Epidermal melanocyte (primary cell): Measurements from ENCODE around the gene RAMACL.
A peak's percentile ranks its signal among the peaks of the same experiment; 100 is the strongest.

Experiments used
- DNase-seq: peaks from one replicate; pipeline ENCODE4 v3.0.0; 2011; ENCODE audit warnings: low spot score; ENCODE audit not compliant: insufficient read length

Gene RAMACL

DNA sequence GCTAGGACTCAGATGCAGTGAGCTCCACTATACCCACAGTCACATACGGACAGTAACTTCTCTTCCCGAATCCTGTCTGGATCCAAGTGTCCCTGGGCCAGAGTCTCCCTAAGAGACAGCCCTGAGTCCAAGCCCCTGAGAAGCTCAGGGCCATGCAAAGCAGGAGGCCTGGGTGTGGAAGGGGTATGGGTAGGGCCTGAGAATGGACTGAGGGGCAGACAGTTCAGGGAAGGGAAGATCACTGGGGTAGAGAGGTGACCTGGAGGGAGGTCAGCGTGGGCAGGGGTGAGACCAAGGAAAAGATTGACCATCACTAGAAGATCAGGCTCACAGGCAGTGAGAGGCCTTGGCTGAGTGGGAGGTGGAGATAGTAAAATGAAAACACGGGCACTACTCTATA is 31.8 kb upstream of the RAMACL start:
- no peak for DNase-seq

- DNase-seq, result no peak
These were observed 30.9 kb upstream of the RAMACL start for GRCh38 chr6:166617359-166617758.

GRCh38 chr6:166616261-166617238 is 30.1 kb upstream of the RAMACL start:
- DNase-seq, result no peak

DNA sequence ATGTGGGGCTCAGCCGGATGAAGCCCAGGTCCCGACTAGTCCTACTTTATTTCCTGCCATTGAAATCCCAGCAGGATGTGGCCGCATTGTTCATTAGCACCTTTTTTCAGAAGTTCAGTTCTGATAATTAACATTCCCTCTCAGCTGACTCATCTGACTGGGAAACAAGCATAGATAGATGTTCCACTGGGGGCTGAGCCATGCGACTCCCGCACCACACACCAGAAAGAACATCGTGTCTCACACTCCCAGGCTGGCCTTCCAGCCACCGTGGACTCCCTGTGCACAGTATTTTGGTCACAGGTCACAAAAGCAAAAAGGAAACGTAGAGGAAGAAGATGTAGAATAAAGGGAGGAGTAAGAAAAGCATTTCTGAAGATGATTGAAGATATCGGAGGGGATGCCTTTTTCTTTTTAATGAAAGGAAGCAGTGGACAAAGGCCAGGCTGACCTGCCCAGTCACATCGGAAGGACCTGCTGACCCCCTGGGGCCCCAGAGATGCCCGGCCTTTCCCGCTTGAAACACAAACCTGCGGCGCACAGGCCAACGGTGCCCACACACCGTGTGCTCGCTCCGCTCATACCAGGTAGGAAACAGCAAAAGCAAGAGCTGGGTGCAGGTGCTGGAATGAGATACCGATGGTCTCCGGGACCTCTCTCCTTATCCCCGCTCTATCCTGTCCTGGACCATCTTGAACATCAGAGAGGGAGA is 28.7 kb upstream of the RAMACL start:
- no peak for DNase-seq

GRCh38 chr6:166614589-166614988 is 28.1 kb upstream of the RAMACL start:
- DNase-seq, result no peak

- no peak for DNase-seq
These were observed 27.7 kb upstream of the RAMACL start for GRCh38 chr6:166614171-166614583.

DNA sequence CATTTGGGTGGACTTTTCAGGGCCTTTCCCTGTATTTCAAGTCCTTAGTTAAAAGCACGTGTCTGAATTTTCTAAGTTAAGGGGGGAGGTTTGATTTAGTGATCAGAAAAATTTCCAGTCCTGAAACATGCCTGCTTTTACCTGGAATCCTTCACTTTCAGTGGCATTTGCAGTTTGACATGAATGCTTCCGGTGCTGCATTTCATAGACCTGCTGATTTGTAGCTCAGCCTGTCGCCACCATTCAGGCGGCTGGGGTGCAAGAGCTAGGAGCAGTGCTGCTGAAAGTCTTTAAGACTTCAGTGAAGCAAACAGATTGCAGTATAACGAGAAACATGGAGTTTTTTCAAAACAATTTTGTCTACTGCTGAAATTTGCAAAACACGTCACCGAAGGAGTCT is 26.5 kb upstream of the RAMACL start:
- no peak for DNase-seq

- DNase-seq, result no peak
These were observed 26.0 kb upstream of the RAMACL start for GRCh38 chr6:166612471-166612881.

- DNase-seq, result no peak
These were observed 25.2 kb upstream of the RAMACL start for GRCh38 chr6:166611631-166612030.

DNA sequence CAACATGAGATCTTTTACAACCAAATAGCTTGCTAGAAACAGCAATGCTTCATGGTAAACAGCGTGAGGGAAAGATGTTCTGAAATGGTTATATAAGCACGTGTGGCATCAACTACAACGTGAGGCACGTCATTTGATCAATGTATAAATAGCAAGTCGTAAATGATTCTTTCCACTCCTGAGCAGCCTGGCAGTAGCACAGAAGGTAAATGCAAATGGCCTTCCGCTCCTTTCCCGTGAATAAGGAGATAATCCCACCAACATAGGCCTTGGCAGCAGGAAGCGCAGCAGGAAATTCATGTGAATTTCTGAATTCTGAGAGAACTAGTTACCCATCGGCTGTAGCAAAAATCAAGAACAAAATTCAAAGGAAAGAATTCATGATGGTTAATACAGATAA is 23.6 kb upstream of the RAMACL start:
- DNase-seq, result no peak

DNA sequence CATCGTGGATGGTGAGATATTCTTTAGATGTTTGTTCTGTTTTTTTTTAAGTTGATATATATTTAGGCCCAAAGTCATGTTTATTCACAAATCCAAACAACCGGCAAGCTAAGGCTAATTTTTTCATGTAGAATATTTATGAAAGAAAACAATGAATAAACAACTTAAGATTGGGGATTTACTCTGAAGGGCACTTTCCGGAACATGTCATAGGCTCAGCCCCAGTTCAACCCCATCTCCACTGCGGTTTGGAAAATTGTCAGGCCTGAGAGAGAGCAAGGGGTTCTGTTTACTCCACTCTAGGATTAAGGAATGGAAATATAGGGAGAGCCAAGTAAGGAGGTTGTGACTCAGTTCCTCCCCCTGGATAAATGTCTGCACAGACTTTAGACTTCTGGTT is 22.3 kb upstream of the RAMACL start:
- no peak for DNase-seq

DNA sequence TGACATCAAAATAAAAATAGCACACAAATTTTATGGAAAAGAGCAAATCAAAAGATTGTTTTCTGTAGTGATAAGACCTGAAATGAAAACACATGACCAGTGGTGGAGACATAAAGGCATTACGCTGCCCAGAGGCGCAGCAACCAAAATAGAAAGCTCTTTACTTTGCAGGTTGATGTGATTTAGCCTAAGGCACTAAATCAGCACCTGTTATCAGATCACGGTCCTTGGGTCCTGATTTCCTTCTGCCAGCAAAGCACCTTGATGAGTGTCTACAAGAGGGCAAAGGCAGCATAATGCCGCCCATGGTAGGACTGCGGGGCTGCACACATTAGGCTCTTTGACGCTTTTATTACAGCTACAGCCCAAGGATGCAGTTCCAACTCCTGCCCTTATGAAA is 19.3 kb upstream of the RAMACL start:
- DNase-seq, result no peak

- no peak for DNase-seq
These were observed 18.4 kb upstream of the RAMACL start for GRCh38 chr6:166604911-166605310.

GRCh38 chr6:166604328-166604727 is 17.9 kb upstream of the RAMACL start:
- no peak for DNase-seq

GRCh38 chr6:166603043-166603690 is 16.7 kb upstream of the RAMACL start:
- DNase-seq, result no peak

GRCh38 chr6:166601956-166602355 is 15.5 kb upstream of the RAMACL start:
- no peak for DNase-seq

DNA sequence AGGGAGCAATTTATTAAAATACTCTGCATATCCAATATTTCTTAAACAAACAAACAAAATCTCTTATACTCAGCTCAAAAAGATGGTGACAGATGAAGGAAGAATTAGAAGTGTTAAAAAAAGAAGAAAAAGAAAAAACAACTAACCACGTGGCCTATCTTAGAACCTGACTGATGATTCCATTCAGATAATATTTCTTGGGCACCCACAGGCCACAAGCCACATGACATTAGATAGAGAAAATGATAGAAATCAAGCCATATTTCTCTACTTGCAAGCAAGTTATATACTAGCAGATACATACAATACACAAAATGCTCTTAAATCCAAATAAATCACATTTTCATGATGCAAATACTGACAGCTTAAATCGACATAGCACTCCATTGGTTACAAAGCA is 14.5 kb upstream of the RAMACL start:
- no peak for DNase-seq

DNA sequence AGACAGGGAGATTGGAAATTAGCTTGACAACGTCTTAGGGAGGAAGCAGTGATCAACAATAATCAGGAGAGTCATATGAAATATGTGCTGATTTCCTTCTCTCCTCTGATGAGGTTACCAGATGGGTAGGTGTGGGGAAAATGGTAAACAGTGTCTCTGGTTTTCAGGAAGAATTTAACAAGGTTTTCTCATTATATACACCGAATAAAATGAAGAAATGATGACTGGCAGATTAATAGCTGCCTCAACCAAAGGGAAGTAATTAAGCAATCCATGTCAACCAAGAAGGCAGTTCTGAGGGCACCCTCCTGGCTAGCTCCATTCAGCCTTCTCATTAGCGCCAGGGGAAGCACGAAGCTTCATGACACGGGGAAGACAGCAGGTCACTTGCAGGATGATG is 12.7 kb upstream of the RAMACL start:
- DNase-seq, result no peak

- DNase-seq, result peak; percentile 51
These were observed 12.1 kb upstream of the RAMACL start for GRCh38 chr6:166598441-166599138.

DNA sequence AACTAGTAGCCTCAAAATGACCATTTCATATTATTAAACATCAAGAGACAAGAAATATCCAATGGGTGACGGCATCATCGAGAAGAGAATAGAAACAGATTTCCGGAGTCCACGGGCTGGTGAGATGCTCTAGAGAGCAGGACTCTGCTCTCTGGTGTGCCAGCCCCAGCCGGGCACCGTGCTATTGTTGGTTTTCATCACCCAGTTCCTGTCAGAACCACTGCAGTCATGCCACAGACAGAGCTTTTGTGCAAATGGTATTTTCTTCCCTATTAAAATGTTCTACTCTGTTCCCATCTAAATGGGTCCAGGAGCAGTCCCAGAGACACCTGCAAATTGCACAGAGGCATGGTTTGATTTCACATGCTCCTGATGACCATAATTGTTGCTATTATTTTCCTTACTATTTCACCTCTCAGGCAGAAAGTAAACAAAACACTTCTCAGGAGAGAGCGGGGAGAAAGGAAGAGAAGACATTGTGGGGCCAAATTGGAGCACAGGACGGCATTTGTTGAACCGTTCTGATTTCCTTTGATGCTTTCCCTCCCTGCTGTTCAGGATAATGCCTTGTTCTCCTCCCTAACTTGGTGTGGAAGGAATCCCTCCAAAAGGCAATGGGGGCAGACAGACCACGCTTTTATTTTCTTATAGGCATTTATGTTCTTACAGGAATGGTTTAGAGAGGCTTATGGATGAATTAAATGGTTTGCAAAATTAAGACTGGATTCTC is 11.4 kb upstream of the RAMACL start:
- no peak for DNase-seq
